Measurements from ENCODE around the gene OR9G4.

DNA sequence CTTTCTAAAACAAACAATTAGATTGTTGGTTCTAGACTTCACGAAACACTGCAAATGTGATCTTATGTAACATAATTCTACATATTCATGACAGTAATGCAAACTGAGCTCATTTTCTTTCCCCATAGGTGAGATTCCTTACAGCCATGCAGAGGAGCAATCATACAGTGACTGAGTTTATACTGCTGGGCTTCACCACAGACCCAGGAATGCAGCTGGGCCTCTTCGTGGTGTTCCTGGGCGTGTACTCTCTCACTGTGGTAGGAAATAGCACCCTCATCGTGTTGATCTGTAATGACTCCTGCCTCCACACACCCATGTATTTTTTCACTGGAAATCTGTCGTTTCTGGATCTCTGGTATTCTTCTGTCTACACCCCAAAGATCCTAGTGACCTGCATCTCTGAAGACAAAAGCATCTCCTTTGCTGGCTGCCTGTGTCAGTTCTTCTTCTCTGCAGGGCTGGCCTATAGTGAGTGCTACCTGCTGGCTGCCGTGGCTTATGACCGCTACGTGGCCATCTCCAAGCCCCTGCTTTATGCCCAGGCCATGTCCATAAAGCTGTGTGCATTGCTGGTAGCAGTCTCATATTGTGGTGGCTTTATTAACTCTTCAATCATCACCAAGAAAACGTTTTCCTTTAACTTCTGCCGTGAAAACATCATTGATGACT is 48.1 kb downstream of the OR9G4 start:
- TF ChIP-seq GATA2 (IDR thresholded peaks at IDR 0.05; ENCODE audit: low read depth, low read length) (no peak), GATA3 (IDR thresholded peaks at IDR 0.05; ENCODE audit: low read depth, low read length) (no peak)

Measured in SH-SY5Y (cell line).